HG02852 (cell line): Measurements from ENCODE around the gene AFAP1.

Experiments used
- ATAC-seq: cut with Tn5 transposase; IDR thresholded peaks from one replicate; pipeline ENCODE4 v1.9.1; 2021; ENCODE audit warnings: mild to moderate bottlenecking, moderate library complexity; ENCODE audit not compliant: unreplicated experiment

The AFAP1 gene

DNA sequence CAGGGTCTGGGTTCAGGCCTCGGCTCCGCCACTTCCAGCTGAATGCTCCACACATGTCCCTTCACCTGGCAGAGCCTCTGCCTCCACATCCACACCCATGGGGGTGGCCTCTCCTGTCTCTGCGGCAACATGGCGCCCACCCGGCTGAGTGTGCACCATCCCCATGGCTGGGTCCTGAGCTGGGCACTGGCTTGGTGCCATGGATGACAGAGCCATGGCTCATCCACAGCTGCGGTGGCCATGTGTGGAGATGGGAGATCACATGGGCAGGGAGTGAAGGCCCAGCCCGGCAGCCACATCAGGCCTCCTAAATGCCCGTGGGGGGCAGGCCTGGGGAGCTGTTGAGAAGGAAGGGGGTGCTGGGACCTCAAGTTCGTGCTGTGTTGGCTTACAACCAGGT lies 213.7 kb downstream of the AFAP1 start:
- ATAC-seq, result no peak

DNA sequence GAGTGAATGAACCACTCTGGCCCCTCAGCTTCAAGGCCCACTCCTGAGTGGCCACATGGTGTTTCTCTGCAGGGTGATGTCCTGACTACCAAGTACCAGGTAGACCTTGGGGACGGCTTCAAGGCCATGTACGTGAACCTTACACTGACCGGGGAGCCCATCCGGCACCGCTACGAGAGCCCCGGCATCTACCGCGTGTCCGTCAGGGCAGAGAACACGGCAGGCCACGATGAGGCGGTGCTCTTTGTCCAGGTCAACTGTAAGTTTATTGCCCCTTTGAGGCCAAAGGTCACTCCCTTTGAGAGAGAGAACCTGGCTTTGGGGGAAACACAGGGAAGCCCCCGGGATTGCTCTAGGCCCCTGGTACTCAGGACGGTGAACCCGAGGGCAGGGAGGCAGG lies 216.0 kb downstream of the AFAP1 start:
- no peak for ATAC-seq

DNA sequence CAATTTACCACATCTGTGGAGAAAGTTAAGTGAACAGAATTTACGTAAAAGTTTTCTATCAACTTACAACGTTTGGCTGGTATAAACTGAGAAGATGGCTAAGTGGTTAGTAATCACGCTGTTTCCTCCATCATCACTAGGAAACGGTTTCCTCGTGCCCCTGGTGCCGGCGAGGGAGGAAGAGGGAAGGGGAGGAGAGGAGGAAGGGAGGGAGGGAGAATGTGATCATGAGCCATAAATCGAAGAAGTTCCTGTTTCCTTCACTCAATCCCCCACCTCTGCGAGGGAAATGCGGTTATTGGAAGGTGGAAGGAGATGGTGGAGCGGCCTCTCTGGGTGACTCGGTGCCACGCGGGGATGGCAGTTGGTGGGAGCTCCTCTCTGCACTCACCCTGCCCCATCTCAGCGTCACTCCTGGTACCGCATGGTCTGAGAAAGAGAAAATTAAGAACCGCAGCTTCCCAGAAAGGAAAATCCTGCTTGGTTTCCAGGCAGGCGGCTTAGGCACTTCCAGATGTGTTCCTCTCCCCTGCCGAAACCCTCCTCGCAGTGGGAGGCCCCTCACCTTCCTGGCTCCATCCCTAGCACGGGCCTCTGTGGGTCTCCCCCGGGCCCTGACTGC lies 216.8 kb downstream of the AFAP1 start:
- ATAC-seq, result no peak

DNA sequence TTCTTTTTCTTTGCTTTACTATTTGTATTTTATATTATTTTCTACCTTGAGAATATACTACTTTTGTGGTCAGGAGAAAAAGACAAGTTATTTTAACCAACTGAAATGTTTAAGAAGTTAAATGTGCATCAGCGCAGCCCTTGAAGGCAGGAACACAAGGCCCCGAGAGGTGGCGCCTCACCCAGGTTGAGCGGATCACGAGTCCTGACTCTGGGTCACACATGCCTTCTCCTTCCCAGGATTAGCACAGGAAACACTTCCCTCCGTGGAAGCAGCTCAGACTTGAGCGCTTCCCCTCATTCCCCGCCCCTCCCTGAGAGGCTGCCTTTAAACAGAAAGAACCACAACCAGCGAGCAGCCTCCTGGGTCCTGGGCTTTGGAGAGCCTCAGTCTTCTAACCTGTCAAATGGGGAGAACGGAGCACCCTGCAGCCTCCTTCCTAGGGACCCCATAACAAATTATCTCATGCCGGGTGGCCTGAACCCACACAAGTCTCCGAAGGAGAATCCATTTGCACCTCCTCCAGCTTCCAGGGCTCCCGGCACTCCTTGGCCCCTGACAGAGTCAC lies 217.6 kb downstream of the AFAP1 start:
- no peak for ATAC-seq

DNA sequence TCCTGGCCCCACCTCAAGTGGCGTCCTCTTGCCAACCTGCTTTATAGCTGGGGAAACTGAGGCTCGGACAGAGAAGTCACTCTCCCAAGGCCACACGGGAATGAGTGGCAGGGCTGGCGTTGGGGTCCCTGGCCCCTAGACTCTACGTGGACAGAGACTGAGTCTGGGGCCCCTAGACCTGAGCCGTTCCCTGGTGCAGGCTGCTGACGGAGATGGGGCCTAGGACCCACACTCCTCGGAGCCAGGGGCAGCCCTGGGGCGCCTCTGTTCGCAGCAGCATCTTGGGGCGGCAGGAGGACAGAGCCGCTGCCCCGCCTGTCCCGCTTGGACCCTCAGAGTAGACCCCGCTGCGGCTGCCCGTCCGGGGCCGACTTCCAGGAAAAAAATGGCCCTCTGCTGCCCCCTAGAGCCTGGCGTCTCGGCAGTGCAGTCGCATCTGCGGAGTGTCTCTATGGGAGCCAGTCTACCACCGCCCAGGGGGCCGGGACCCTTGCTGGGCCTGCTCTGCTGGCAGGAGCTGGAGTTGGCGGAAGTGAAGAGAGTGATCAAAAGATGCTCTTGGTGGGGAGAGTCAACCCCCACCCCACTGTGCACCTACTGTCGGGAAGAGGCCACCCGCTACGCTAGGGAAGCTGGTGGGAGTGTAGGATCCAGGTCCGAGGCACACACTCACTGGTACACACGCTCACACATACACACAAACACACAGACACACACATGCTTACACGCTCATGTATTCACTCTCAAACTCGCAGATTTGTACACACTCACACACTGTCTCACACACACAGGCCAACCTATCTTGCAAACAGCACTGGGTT lies 220.1 kb downstream of the AFAP1 start:
- no peak for ATAC-seq

DNA sequence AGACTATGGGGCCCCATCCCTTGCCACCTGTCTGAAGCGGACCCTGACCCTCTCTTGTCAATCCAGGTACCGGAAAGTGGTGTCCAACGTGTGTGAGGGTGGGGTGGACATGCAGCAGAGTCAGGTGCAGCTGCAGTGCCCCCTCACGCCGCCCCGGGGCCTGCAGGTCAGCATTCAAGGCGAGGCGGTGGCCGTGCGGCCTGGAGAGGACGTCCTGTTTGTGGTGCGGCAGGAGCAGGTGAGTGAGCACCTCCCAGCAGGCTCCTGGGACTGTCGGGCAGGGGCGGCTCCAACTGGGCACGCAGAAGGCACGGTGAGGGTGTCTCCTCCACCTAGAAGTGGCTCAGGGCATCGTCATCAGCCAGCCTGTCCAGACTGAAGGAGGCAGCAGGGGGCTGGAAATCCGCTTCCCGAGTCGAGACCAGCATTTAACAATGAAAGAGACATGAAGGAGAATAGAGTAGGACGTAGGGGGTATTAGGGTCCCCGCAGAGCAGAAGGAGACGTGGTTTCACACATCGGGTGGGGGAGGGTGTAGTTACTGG lies 221.6 kb downstream of the AFAP1 start:
- ATAC-seq, result no peak

DNA sequence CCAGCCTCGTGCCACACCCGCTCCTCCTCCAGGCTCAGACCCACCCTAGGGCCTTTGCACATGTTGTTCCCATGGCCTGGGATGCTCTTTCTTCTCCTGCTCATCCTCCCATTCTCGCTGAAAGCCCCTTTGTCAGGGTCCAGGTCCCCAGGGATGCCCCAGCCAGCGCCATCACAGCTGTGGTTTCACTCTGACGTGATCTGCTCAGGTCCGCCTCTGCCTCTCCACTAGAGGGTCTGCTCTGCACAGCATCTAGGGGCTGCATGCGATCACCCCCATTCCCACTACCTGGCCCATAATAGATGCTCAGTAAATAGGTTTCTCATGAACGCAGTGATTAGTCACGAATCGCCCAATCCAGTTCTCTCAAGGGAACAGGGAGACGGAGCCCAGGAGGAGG lies 222.5 kb downstream of the AFAP1 start:
- no peak for ATAC-seq

DNA sequence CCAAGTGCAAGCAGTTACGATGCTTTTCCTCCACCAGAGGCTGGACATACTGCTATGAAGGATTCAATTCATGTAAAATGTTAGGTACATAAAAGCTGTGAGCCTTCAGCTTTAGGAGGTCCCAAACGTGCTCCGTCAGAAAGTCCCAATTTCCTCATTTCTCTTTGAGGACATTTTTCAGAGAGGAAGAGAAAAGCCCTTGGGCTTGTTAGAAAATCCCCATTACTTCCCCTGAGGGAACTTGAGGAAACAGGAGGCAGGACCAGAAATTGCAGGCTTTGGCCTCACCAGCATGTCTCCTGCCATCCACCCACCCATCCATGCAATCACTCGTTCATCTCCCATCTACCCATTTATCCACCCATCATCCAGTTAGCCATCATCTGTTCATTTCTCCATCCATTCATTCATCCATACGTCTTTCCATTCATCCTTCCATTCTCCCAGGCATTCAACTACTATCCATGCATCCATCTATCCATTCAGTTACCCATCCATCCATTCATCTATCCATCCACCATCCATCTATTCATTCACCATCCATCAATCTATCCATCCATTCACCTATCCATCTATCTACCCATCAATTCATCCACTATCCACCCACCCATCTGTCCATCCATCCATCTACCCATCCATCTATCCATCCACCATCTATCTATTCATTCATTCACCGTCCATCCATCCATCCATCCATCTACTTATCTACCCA lies 223.5 kb downstream of the AFAP1 start:
- ATAC-seq, result no peak

DNA sequence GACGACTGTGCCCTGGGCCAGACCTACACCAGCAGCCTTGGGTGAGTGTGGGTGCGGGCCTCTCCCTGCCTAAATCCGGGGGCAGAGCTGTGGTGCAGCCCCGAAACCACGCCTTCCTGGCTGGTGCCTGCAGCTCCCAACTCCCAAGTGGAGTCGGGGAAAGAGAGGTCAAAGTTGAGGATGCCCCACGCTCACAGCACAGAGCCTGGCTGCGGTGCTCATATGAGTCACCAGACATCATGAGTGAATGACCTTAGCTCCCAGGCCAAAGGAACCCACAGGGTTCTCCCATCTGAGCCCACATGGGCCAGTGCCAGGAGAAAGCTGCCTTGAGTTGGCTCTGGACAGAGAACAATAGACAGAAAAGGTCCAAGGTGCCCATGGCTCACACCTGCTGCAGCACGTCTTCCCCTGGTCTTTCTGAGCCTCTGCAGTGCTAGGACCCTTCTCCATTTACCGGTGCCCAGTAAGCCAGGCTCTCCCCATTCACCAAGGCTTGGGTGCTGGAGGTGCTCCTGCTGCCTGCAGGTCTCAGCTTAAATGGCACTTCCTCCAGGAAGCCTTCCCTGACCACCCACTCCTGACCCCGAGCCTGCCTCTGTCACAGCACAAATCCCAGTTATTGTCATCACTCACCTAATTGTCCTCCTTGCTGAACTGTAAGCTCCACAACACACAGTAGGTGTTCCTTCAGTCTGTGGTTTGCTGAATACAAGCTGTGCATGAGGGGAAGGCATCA lies 224.2 kb downstream of the AFAP1 start:
- ATAC-seq, result no peak

DNA sequence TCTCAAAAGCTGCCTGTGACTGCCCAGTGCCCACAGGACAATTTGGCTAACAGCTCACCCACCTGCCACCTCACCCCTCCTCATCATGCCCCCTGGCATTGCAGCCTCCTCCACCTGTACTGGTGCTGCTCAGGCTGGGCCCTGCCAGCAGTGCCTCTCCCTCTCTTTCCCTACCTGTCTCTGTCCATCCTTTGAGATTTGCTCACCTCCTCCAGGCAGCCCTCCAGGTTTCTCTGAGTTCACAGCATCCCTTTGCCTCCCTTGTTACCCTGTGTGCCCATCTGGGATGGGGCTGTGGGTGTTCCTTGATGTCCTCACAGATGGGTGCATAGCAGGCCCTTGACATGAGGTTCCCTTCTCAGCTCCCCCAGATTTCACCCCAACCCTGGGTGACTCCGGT lies 224.9 kb downstream of the AFAP1 start:
- no peak for ATAC-seq

DNA sequence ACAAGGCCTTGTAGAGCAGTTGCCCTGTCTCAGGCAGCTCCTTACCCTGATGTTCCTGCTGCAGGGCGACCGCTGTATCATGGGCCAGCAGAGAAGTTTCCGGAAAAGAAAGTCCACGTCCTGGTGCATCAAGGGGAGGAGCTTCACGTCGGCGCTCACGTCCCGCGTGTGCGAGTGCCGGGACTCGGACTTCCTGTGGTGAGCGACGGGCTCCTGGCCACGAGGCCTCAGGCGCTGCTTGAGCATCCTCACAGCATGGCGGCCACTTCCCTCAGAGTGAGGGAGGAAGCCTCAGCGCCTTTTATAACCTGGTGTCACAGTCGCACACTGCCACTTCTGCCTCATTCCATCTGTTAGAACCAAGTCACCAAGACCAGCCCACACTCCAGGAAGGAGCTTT lies 225.5 kb downstream of the AFAP1 start:
- ATAC-seq, result no peak

DNA sequence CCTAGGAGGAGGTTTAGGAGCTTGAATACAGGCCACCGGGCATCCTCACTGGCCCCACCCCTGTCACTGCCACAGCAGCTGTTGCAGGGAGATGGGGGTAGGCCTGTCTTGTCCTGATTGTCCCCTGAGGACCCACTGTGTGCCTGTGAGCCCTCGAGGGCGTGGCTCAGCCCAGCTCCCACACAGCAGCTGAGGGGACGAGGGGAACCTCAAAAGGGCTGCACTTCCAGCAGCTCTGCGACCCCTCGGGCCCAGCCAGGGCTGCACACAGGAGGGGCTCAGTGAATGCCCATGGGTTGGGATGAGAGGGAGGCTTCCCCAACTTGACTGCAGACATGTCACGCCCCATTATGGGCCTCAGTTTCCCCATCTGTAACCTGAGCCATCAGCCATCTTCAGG lies 225.9 kb downstream of the AFAP1 start:
- ATAC-seq, result no peak

DNA sequence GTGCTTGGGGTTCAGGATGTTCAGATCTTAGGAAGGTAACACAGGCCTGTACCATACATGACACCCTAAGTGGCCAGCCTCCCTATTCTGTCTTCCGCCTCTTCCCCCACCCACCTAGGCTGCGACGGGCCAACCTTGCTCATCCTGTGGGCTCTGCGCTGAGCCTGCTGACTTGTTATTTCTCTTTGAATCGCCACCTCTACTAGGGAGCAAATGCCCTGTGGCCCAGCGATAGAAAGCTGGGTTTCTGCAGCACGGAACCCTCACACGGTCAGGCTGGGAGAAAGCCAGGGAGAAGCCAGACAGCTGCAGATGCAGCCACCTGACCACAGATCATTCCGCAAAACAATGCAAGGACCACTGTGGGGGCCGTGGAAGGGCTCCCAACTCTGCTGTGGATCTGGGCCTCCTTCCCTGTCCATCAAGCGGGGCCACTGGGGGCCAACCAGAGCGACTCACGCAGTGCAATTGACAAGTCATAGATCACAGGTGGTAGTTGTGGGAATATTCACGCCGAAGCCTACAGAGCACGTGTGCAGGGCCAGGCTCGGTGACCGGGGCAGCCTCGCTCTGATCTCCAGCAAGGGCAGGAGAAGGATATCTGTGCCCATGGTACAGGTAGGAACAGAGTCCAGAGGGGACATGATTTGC lies 227.5 kb downstream of the AFAP1 start:
- ATAC-seq, result no peak

DNA sequence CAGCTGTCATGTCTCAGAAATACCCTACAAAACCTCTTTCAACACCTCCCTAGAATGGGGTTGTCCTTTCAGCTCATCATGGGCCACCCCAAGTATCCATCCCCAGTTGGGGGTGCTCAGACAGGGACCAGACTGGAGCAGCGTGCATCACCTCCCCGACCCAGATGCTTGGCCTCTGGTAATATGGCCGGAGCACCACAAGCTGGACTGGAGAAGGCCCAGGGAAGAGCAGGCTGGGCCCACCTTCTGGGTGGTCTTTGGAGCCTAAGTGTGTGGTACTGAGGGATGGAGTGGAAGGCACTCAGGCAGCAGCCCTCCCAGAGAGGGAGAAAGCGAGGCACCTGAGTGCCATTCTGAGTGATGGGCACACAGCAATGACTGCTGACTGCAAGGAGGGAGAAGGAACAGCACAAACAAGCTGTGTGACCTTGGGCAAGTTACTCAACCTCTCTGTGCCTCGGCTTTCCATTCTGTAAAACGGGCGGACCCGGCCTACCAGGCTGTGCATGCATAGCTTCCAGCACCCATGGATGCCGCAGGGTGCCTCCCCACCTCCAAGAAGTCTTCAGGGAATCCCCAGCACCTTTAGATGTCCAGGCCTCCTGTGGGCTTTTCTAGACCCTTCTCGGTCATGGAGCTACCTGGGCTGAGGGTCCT lies 228.2 kb downstream of the AFAP1 start:
- no peak for ATAC-seq

DNA sequence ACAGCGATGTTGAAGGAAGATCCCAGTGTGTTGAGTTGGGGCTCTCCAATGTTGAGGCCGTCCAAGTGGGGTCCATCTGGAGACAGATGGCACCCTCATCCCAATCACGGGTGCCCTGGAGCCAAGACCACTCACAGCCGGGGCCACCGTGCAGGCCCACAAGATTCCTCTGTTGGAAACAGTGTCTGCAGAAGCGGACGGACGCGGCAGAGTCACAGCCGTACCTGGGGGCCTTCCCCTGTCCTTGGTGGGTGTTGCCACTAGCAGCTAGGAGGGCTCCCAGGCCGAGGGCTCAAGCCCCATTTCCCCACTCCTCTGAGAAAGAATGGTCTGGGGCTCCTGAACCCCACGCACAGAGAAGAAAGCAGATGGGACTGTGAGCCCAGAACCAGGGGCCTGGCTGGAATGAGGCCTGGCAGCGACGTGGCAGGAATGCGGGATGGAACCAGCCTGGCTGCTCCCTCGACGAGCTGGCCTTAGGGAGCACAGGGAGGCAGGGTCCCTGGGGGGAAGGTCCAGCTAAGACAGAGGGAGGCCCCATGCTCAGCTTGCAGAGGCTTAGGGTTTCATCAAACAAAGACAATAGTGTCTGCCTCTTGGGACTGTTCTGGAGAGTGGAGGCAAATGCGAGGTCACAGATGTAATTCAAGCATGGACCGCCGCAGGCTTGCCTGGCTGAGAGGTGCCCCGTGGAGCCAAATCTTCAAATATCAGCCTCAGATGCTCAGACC lies 228.9 kb downstream of the AFAP1 start:
- ATAC-seq, result no peak

DNA sequence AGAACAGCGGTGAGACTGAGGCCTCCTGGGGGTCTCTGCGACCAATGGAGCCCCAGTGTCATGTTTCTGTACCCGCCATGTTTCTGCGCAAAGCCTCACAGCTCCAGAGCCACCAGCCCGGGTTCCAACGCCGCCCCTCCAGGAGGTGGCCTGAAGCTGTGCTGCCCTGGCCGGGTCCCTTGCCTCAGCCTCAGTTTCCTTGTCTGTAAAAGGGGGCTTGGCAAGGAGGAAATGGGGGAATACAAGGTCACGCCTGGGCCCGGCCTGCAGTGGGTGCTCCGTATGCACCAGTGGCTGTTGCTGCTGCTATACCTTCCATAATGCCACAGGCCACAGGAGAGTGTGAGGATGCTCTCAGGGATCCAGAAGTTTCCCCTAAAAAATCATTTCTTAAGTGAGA lies 229.5 kb downstream of the AFAP1 start:
- no peak for ATAC-seq

DNA sequence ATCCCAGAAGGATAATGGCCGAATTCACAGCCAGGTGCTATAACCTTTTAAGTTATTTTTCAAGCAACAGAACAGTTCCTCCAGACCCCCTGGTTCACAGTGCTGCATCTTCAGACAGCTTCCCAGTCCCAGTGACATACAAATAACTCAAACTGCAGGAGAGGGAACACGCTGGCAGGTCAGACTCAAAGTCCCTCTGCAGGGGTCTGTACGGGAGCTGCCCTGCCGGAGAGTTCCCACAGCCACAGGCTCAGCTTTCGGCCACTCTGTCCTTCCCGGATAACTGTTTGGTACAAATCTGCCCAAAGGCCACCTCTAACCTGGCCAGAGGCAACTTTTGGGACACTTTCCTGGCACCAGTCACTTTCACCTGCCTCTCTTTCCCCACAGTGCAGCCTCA lies 230.2 kb downstream of the AFAP1 start:
- no peak for ATAC-seq

DNA sequence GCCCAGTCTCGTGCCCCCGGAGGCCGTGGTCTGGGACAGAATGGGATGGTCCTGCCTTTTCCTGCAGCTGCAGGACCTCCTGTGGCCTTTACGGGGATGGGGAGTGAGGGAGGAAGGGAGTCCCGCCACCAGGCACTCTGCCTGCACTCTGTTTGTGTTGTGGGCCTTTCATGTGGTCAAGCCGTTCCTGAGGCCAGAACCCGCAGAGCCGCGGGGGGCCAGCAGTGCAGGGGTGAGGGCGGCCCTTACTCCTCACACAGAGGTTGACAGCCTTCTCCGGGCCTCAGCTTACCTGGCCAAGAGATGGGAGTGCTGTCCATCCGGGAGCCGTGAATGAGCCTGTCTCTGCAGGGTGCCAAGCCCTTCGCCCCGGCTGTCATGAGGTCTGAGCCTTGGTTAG lies 230.7 kb downstream of the AFAP1 start:
- no peak for ATAC-seq
